Inferior parietal cortex (tissue), 1 donor: ENCODE results near the gene JADE1.

Experiments used
- DNase-seq: peaks from one replicate; pipeline ENCODE4 v3.0.0-alpha.2; 2016; ENCODE audit errors: extremely low spot score

Gene JADE1

GRCh38 chr4:128809477-128810330 lies at the start of gene JADE1:
Gene JADE1, plus strand, starts transcription at chr4:128809700. Its CDS starts 22,059 bp downstream, at chr4:128831759.
- peak; percentile 90 for DNase-seq

GRCh38 chr4:128766781-128767180 lies 42.7 kb upstream of the JADE1 start:
- no peak for DNase-seq

- no peak for DNase-seq
These were observed 41.0 kb upstream of the JADE1 start for GRCh38 chr4:128768373-128768996.

GRCh38 chr4:128769011-128769410 lies 40.5 kb upstream of the JADE1 start:
- no peak for DNase-seq

GRCh38 chr4:128770807-128771206 lies 38.7 kb upstream of the JADE1 start:
- no peak for DNase-seq

GRCh38 chr4:128775477-128775876 lies 34.0 kb upstream of the JADE1 start:
- no peak for DNase-seq

- DNase-seq = no peak
These were observed 33.6 kb upstream of the JADE1 start for GRCh38 chr4:128775916-128776315.

- DNase-seq = no peak
These were observed 32.7 kb upstream of the JADE1 start for GRCh38 chr4:128776794-128777216.

- no peak for DNase-seq
These were observed 28.8 kb upstream of the JADE1 start for GRCh38 chr4:128780688-128781087.

GRCh38 chr4:128782076-128782715 lies 27.3 kb upstream of the JADE1 start:
- peak; percentile 38 for DNase-seq

GRCh38 chr4:128782875-128783614 lies 26.5 kb upstream of the JADE1 start:
- DNase-seq = no peak

- no peak for DNase-seq
These were observed 21.8 kb upstream of the JADE1 start for GRCh38 chr4:128787509-128788311.

GRCh38 chr4:128793859-128794672 lies 15.4 kb upstream of the JADE1 start:
- DNase-seq = no peak

GRCh38 chr4:128796934-128797333 lies 12.6 kb upstream of the JADE1 start:
- DNase-seq = no peak

GRCh38 chr4:128800284-128800683 lies 9.2 kb upstream of the JADE1 start:
- no peak for DNase-seq

GRCh38 chr4:128800701-128801284 lies 8.7 kb upstream of the JADE1 start:
- no peak for DNase-seq

GRCh38 chr4:128802680-128803628 lies 6.5 kb upstream of the JADE1 start:
- DNase-seq = no peak

- DNase-seq = no peak
These were observed 5.7 kb upstream of the JADE1 start for GRCh38 chr4:128803783-128804182.
